ENCODE measurements around the gene SPRR5.

GRCh38 chr1:152924191-152924590 lies 22.8 kb upstream of the SPRR5 start:
- no peak for TF ChIP-seq POLR2AphosphoS5 (IDR thresholded peaks at IDR 0.05)
- TF ChIP-seq EP300 (IDR thresholded peaks at IDR 0.05): no peak
- no peak for TF ChIP-seq CTCF (IDR thresholded peaks at IDR 0.05)
